Neural cell (in vitro differentiated cells): ENCODE data around the gene CHD9NB. TPM values are rescaled to one million over a fixed set of nuclear protein-coding genes. Genes with fewer than 3 reads are reported as not detected.

Experiments
- polyA plus RNA-seq: library from polyadenylated mRNA; depleted of rRNA; stranded (reverse); fragments of >200 nt; gene quantifications from 2 replicates; pipeline ENCODE4 v1.2.3, GENCODE V29; 2014

The CHD9NB gene
- polyA plus RNA-seq, 1 donor from 2014 or later, result 0.17 TPM

Other genes starting within 250 kb of the CHD9NB start
- 56.1 and 69.3 TPM in 2 replicates for gene CHD9, start 2.1 kb upstream of the CHD9NB start, polyA plus RNA-seq